ENCODE results near the gene CCDC146. TPM values are rescaled to one million over a fixed set of nuclear protein-coding genes. Genes with fewer than 3 reads are reported as not detected.
"Not testable (repeated sequence)": the region's sequence is repeated elsewhere in the genome, so short reads cannot be mapped to it uniquely, and the experiment has no call there.

The CCDC146 gene
- total and polyA plus RNA-seq, 10 donors: 4.1 to 21.3 (median 10.9) TPM

- Histone ChIP-seq H3K36me3 (peaks cover 0 to 13% (median 0%) of the 10 kb centered on the region in 6 donors), H3K9me3 (peaks cover 3 to 36% (median 25%) of the 10 kb centered on the region in 8 donors), H3K4me1 (no peaks in the 10 kb centered on the region), H3K27me3 (replicated peaks in 1 of 7) (no peaks in the 10 kb centered on the region), H3K4me3 (no peak overlapping the region), H3K27ac (no peak overlapping the region)
- intact Hi-C loops (cut with DNase I; ENCODE audit: low total_unique reads): no loop called here
- no peak for DNase-seq
- TF ChIP-seq POLR2A (IDR thresholded peaks at IDR 0.05) (no peak), POLR2AphosphoS5 (IDR thresholded peaks at IDR 0.05) (no peak), CTCF (IDR thresholded peaks at IDR 0.05 in 8 of 11, conservative IDR thresholded peaks at IDR 0.05 in 3 of 11) (no peak)
Measured at GRCh38 chr7:77208416-77208815, 86.0 kb downstream of the CCDC146 start.

- Histone ChIP-seq H3K36me3 (peaks cover 0 to 13% (median 0%) of the 10 kb centered on the region in 6 donors), H3K27ac (no peak overlapping the region), H3K4me1 (no peaks in the 10 kb centered on the region), H3K4me3 (no peak overlapping the region), H3K27me3 (replicated peaks in 1 of 7) (no peaks in the 10 kb centered on the region), H3K9me3 (peaks cover 3 to 40% (median 25%) of the 10 kb centered on the region in 8 donors)
- DNase-seq: no peak
- WGBS, 5 donors: 95 to 100% (median 98%) methylated on average over 6 of the region's 6 CpGs
- intact Hi-C loops (cut with DNase I; ENCODE audit: low total_unique reads): no loop called here
- no peak for TF ChIP-seq POLR2AphosphoS5 (IDR thresholded peaks at IDR 0.05)
- no peak for TF ChIP-seq CTCF (IDR thresholded peaks at IDR 0.05 in 8 of 11, conservative IDR thresholded peaks at IDR 0.05 in 3 of 11)
- TF ChIP-seq POLR2A (IDR thresholded peaks at IDR 0.05): no peak
Measured at GRCh38 chr7:77209479-77210139, 87.2 kb downstream of the CCDC146 start.

- Histone ChIP-seq H3K27ac (peak overlapping the region in 7 of 8 donors; percentile 5 to 60 (median 45)), H3K9me3 (peaks cover 0 to 28% (median 17%) of the 10 kb centered on the region in 8 donors), H3K36me3 (no peaks in the 10 kb centered on the region), H3K4me1 (peaks cover 0 to 7% (median 2%) of the 10 kb centered on the region in 6 donors), H3K27me3 (replicated peaks in 1 of 7) (no peaks in the 10 kb centered on the region), H3K4me3 (no peak overlapping the region)
- 94 to 98% (median 96%) methylated on average over 3 of the region's 3 CpGs for WGBS, 5 donors
- DNase-seq: no peak
- TF ChIP-seq CTCF (IDR thresholded peaks at IDR 0.05 in 8 of 11, conservative IDR thresholded peaks at IDR 0.05 in 3 of 11) (no peak), POLR2A (IDR thresholded peaks at IDR 0.05) (no peak), POLR2AphosphoS5 (IDR thresholded peaks at IDR 0.05) (no peak)
- intact Hi-C loops (cut with DNase I; ENCODE audit: low total_unique reads): no loop called here
Measured at GRCh38 chr7:77216181-77216845, 93.9 kb downstream of the CCDC146 start.

GRCh38 chr7:77217474-77218185 is 95.2 kb downstream of the CCDC146 start:
- TF ChIP-seq CTCF (IDR thresholded peaks at IDR 0.05 in 8 of 11, conservative IDR thresholded peaks at IDR 0.05 in 3 of 11): no peak
- no peak for TF ChIP-seq POLR2AphosphoS5 (IDR thresholded peaks at IDR 0.05)
- no peak for TF ChIP-seq POLR2A (IDR thresholded peaks at IDR 0.05)
- Histone ChIP-seq H3K9me3 (peaks cover 0 to 28% (median 17%) of the 10 kb centered on the region in 8 donors), H3K36me3 (no peaks in the 10 kb centered on the region), H3K27ac (no peak overlapping the region), H3K27me3 (replicated peaks in 1 of 7) (no peaks in the 10 kb centered on the region), H3K4me1 (peaks cover 0 to 14% (median 2%) of the 10 kb centered on the region in 6 donors), H3K4me3 (no peak overlapping the region)
- intact Hi-C loops (cut with DNase I; ENCODE audit: low total_unique reads): no loop called here
- no peak for DNase-seq
- 95 to 99% (median 98%) methylated on average over 2 of the region's 2 CpGs for WGBS, 5 donors

- H3K4me1 ChIP-seq: peaks cover 0 to 24% (median 4%) of the 10 kb centered on the region in 6 donors
- DNase-seq; H3K27me3 ChIP-seq (replicated peaks in 1 of 7); intact Hi-C loops (cut with DNase I; ENCODE audit: low total_unique reads); H3K4me3 ChIP-seq; H3K36me3 ChIP-seq; H3K27ac ChIP-seq: not testable (repeated sequence)
- 84 to 96% (median 94%) methylated on average over 10 of the region's 10 CpGs for WGBS, 5 donors
- peaks cover 0 to 22% (median 17%) of the 10 kb centered on the region in 8 donors for H3K9me3 ChIP-seq
Measured at GRCh38 chr7:77219701-77220331, 97.4 kb downstream of the CCDC146 start.

Measured in spleen (tissue), 11 donors.